Mucosa of rectum (tissue), 2 donors: ENCODE results near the gene PLIN5.

Experiments used
- H3K27ac ChIP-seq, 2 donors: one replicate each; pipeline ENCODE4 v1.7.0; 2013; ENCODE audit warnings: inconsistent platforms in 2 of 2, low read depth in 2 of 2, low read length in 2 of 2
- H3K27me3 ChIP-seq, 2 donors: one replicate each; pipeline ENCODE4 v1.7.0; 2013; ENCODE audit warnings: low read length in 2 of 2; ENCODE audit not compliant: control insufficient read depth in 2 of 2, insufficient read depth in 2 of 2
- H3K36me3 ChIP-seq, 2 donors: one replicate each; pipeline ENCODE4 v1.7.0; 2013; ENCODE audit warnings: low read length in 2 of 2; ENCODE audit not compliant: control insufficient read depth in 2 of 2, insufficient read depth in 2 of 2
- H3K4me1 ChIP-seq, 2 donors: one replicate each; pipeline ENCODE4 v1.7.0; 2013; ENCODE audit warnings: low read length in 2 of 2, mild to moderate bottlenecking in 1 of 2; ENCODE audit not compliant: control insufficient read depth in 2 of 2, insufficient read depth in 2 of 2
- H3K4me3 ChIP-seq, 2 donors: one replicate each; pipeline ENCODE4 v1.7.0; 2013; ENCODE audit warnings: low read length in 2 of 2
- H3K9ac ChIP-seq, 2 donors: one replicate each; pipeline ENCODE4 v1.7.0; 2013; ENCODE audit warnings: low read length in 2 of 2, low read depth in 1 of 2, mild to moderate bottlenecking in 1 of 2
- H3K9me3 ChIP-seq, 2 donors: one replicate each; pipeline ENCODE4 v1.7.0; 2013; ENCODE audit warnings: low read length in 2 of 2; ENCODE audit not compliant: control insufficient read depth in 2 of 2
- donor health status: healthy.
- donor health status: Normal muscosa, but diverticular disease.

Gene PLIN5

GRCh38 chr19:4553775-4554174 lies 18.8 kb upstream of the PLIN5 start:
- no peak overlapping the region for H3K9ac ChIP-seq
- H3K9me3 ChIP-seq: no peaks in the 10 kb centered on the region
- H3K4me1 ChIP-seq: peaks cover 0 to 5% of the 10 kb centered on the region in 2 donors
- peaks cover 0 to 8% of the 10 kb centered on the region in 2 donors for H3K27me3 ChIP-seq
- no peak overlapping the region for H3K27ac ChIP-seq
- H3K4me3 ChIP-seq: no peak overlapping the region
- no peaks in the 10 kb centered on the region for H3K36me3 ChIP-seq

- Histone ChIP-seq H3K27me3 (peaks cover 0 to 8% of the 10 kb centered on the region in 2 donors), H3K27ac (no peak overlapping the region), H3K9me3 (no peaks in the 10 kb centered on the region), H3K4me1 (peaks cover 0 to 5% of the 10 kb centered on the region in 2 donors), H3K36me3 (no peaks in the 10 kb centered on the region), H3K4me3 (no peak overlapping the region), H3K9ac (no peak overlapping the region)
These were observed 18.2 kb upstream of the PLIN5 start for GRCh38 chr19:4553092-4553695.

GRCh38 chr19:4552525-4552819 lies 17.4 kb upstream of the PLIN5 start:
- H3K9me3 ChIP-seq: no peaks in the 10 kb centered on the region
- no peak overlapping the region for H3K9ac ChIP-seq
- no peak overlapping the region for H3K4me3 ChIP-seq
- peaks cover 0 to 5% of the 10 kb centered on the region in 2 donors for H3K4me1 ChIP-seq
- no peaks in the 10 kb centered on the region for H3K36me3 ChIP-seq
- H3K27me3 ChIP-seq: peaks cover 0 to 8% of the 10 kb centered on the region in 2 donors
- no peak overlapping the region for H3K27ac ChIP-seq

- H3K27ac ChIP-seq: no peak overlapping the region
- H3K9me3 ChIP-seq: no peaks in the 10 kb centered on the region
- peaks cover 0 to 3% of the 10 kb centered on the region in 2 donors for H3K4me1 ChIP-seq
- no peaks in the 10 kb centered on the region for H3K36me3 ChIP-seq
- H3K4me3 ChIP-seq: no peak overlapping the region
- no peak overlapping the region for H3K9ac ChIP-seq
- H3K27me3 ChIP-seq: peaks cover 0 to 8% of the 10 kb centered on the region in 2 donors
These were observed 15.5 kb upstream of the PLIN5 start for GRCh38 chr19:4550479-4551050.

- H3K27ac ChIP-seq: no peak overlapping the region
- H3K9me3 ChIP-seq: no peaks in the 10 kb centered on the region
- no peak overlapping the region for H3K4me3 ChIP-seq
- H3K9ac ChIP-seq: no peak overlapping the region
- H3K4me1 ChIP-seq: peaks cover 0 to 3% of the 10 kb centered on the region in 2 donors
- no peaks in the 10 kb centered on the region for H3K36me3 ChIP-seq
- H3K27me3 ChIP-seq: peaks cover 0 to 8% of the 10 kb centered on the region in 2 donors
These were observed 15.0 kb upstream of the PLIN5 start for GRCh38 chr19:4550018-4550417.

- no peak overlapping the region for H3K27ac ChIP-seq
- H3K36me3 ChIP-seq: no peaks in the 10 kb centered on the region
- H3K9me3 ChIP-seq: no peaks in the 10 kb centered on the region
- peaks cover 0 to 3% of the 10 kb centered on the region in 2 donors for H3K4me1 ChIP-seq
- H3K9ac ChIP-seq: no peak overlapping the region
- peaks cover 0 to 8% of the 10 kb centered on the region in 2 donors for H3K27me3 ChIP-seq
- no peak overlapping the region for H3K4me3 ChIP-seq
These were observed 13.2 kb upstream of the PLIN5 start for GRCh38 chr19:4548238-4548584.

- H3K4me3 ChIP-seq: no peak overlapping the region
- no peaks in the 10 kb centered on the region for H3K36me3 ChIP-seq
- H3K27me3 ChIP-seq: peaks cover 0 to 8% of the 10 kb centered on the region in 2 donors
- no peak overlapping the region for H3K9ac ChIP-seq
- no peaks in the 10 kb centered on the region for H3K9me3 ChIP-seq
- peaks cover 0 to 3% of the 10 kb centered on the region in 2 donors for H3K4me1 ChIP-seq
- H3K27ac ChIP-seq: no peak overlapping the region
These were observed 12.5 kb upstream of the PLIN5 start for GRCh38 chr19:4547303-4548237.

- no peak overlapping the region for H3K4me3 ChIP-seq
- no peak overlapping the region for H3K9ac ChIP-seq
- H3K27ac ChIP-seq: no peak overlapping the region
- H3K36me3 ChIP-seq: no peaks in the 10 kb centered on the region
- no peaks in the 10 kb centered on the region for H3K27me3 ChIP-seq
- H3K9me3 ChIP-seq: no peaks in the 10 kb centered on the region
- peaks cover 7% of the 10 kb centered on the region in 2 donors for H3K4me1 ChIP-seq
These were observed 9.0 kb upstream of the PLIN5 start for GRCh38 chr19:4543842-4544647.

- no peaks in the 10 kb centered on the region for H3K9me3 ChIP-seq
- no peaks in the 10 kb centered on the region for H3K36me3 ChIP-seq
- H3K9ac ChIP-seq: no peak overlapping the region
- no peaks in the 10 kb centered on the region for H3K27me3 ChIP-seq
- H3K27ac ChIP-seq: no peak overlapping the region
- peaks cover 7% of the 10 kb centered on the region in 2 donors for H3K4me1 ChIP-seq
- no peak overlapping the region for H3K4me3 ChIP-seq
These were observed 8.1 kb upstream of the PLIN5 start for GRCh38 chr19:4542896-4543841.
